BLaER1 (cell line): ENCODE measurements around the gene LAMB4.

Experiments used
- H3K27ac ChIP-seq: shearing (Covaris generic); formaldehyde crosslinking; 2 replicates; pipeline ENCODE4 v1.8.1; 2022
- H3K27me3 ChIP-seq: shearing (Covaris generic); formaldehyde crosslinking; 2 replicates; pipeline ENCODE4 v1.8.1; 2022
- H3K36me3 ChIP-seq: shearing (Covaris generic); formaldehyde crosslinking; 2 replicates; pipeline ENCODE4 v1.8.1; 2022
- H3K4me1 ChIP-seq: shearing (Covaris generic); formaldehyde crosslinking; 2 replicates; pipeline ENCODE4 v1.8.1; 2022
- H3K4me2 ChIP-seq: shearing (Covaris generic); formaldehyde crosslinking; 2 replicates; pipeline ENCODE4 v1.8.1; 2022
- H3K4me3 ChIP-seq: shearing (Covaris generic); formaldehyde crosslinking; 2 replicates; pipeline ENCODE4 v1.8.1; 2022
- H3K9ac ChIP-seq: shearing (Covaris generic); formaldehyde crosslinking; 2 replicates; pipeline ENCODE4 v1.8.1; 2022
- H3K9me3 ChIP-seq: shearing (Covaris generic); formaldehyde crosslinking; 2 replicates; pipeline ENCODE4 v1.8.1; 2022
- H4K20me1 ChIP-seq: shearing (Covaris generic); formaldehyde crosslinking; 2 replicates; pipeline ENCODE4 v1.8.1; 2022
- Cebpa-rat ChIP-seq: shearing (Covaris generic); IDR thresholded peaks from 2 replicates; pipeline ENCODE4 v1.8.1; 2022

Gene LAMB4

DNA sequence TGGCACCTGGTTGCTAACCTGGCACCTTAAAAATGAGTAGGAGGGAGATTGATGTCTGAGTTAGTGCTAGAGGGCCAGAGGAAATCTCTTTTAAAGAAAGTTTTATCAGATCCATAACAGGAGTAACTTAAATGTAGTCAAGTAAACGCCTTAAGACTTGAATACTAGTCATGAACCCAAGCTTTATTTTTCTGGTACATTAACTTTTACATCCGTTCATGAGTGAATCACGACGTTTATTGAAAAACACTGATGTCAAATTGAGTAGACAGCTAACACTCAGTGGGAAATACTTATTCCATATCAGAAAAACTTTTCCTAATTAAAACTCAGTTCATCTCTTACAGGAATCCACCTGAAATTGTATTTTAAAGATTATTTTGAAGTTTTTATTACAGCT is 120.3 kb downstream of the LAMB4 start:
- Histone ChIP-seq H3K4me2 (no peak overlapping the region), H3K36me3 (no peaks in the 10 kb centered on the region), H3K4me3 (no peak overlapping the region), H3K9me3 (no peaks in the 10 kb centered on the region), H3K27ac (no peak overlapping the region), H3K9ac (no peak overlapping the region), H3K27me3 (peaks cover 3% of the 10 kb centered on the region; the same call in 1 of the 2 replicates), H4K20me1 (no peaks in the 10 kb centered on the region), H3K4me1 (peaks cover 5% of the 10 kb centered on the region; the same call in 1 of the 2 replicates)
- TF ChIP-seq Cebpa-rat, result no peak

- Histone ChIP-seq H3K9ac (no peak overlapping the region), H3K4me2 (no peak overlapping the region), H4K20me1 (no peaks in the 10 kb centered on the region)
Measured at GRCh38 chr7:108008827-108009226, 121.3 kb downstream of the LAMB4 start.

GRCh38 chr7:108008240-108008639 is 121.9 kb downstream of the LAMB4 start:
- H3K27ac ChIP-seq, result no peak overlapping the region
- H3K9me3 ChIP-seq, result peaks cover 5% of the 10 kb centered on the region
- H3K4me3 ChIP-seq, result no peak overlapping the region
- no peak overlapping the region for H3K4me2 ChIP-seq
- peaks cover 19% of the 10 kb centered on the region for H3K27me3 ChIP-seq
- no peaks in the 10 kb centered on the region for H3K4me1 ChIP-seq
- H3K9ac ChIP-seq, result no peak overlapping the region
- no peak for TF ChIP-seq Cebpa-rat
- H3K36me3 ChIP-seq, result no peaks in the 10 kb centered on the region
- H4K20me1 ChIP-seq, result no peaks in the 10 kb centered on the region

More at GRCh38 chr7:108008827-108009226, 121.3 kb downstream of the LAMB4 start:
- TF ChIP-seq Cebpa-rat, result no peak
- H3K36me3 ChIP-seq, result no peaks in the 10 kb centered on the region
- no peaks in the 10 kb centered on the region for H3K9me3 ChIP-seq
- H3K27ac ChIP-seq, result no peak overlapping the region
- no peak overlapping the region for H3K4me3 ChIP-seq
- peaks cover 13% of the 10 kb centered on the region for H3K27me3 ChIP-seq
- no peaks in the 10 kb centered on the region; the same call in 1 of the 2 replicates for H3K4me1 ChIP-seq

- Histone ChIP-seq H3K4me2 (no peak overlapping the region), H3K9ac (no peak overlapping the region), H3K27ac (no peak overlapping the region), H3K27me3 (peaks cover 24% of the 10 kb centered on the region), H3K4me3 (no peak overlapping the region), H3K9me3 (peaks cover 10% of the 10 kb centered on the region), H3K36me3 (no peaks in the 10 kb centered on the region), H4K20me1 (no peaks in the 10 kb centered on the region), H3K4me1 (no peaks in the 10 kb centered on the region)
- no peak for TF ChIP-seq Cebpa-rat
Measured at GRCh38 chr7:108007762-108008161, 122.4 kb downstream of the LAMB4 start.

GRCh38 chr7:108007261-108007660 is 122.9 kb downstream of the LAMB4 start:
- H3K4me3 ChIP-seq, result no peak overlapping the region
- H3K36me3 ChIP-seq, result no peaks in the 10 kb centered on the region
- H3K4me2 ChIP-seq, result no peak overlapping the region
- H3K9me3 ChIP-seq, result peaks cover 15% of the 10 kb centered on the region
- H3K27ac ChIP-seq, result no peak overlapping the region
- H3K9ac ChIP-seq, result no peak overlapping the region
- no peaks in the 10 kb centered on the region for H3K4me1 ChIP-seq
- H4K20me1 ChIP-seq, result no peaks in the 10 kb centered on the region
- no peak for TF ChIP-seq Cebpa-rat
- H3K27me3 ChIP-seq, result peaks cover 29% of the 10 kb centered on the region

GRCh38 chr7:108004220-108005142 is 125.7 kb downstream of the LAMB4 start:
- peaks cover 33% of the 10 kb centered on the region for H3K9me3 ChIP-seq
- no peak for TF ChIP-seq Cebpa-rat
- no peak overlapping the region for H3K4me3 ChIP-seq
- H3K4me1 ChIP-seq, result peaks cover 11% of the 10 kb centered on the region
- no peaks in the 10 kb centered on the region for H4K20me1 ChIP-seq
- no peaks in the 10 kb centered on the region for H3K36me3 ChIP-seq
- no peak overlapping the region for H3K4me2 ChIP-seq
- H3K9ac ChIP-seq, result no peak overlapping the region
- H3K27me3 ChIP-seq, result peaks cover 42% of the 10 kb centered on the region
- no peak overlapping the region for H3K27ac ChIP-seq

DNA sequence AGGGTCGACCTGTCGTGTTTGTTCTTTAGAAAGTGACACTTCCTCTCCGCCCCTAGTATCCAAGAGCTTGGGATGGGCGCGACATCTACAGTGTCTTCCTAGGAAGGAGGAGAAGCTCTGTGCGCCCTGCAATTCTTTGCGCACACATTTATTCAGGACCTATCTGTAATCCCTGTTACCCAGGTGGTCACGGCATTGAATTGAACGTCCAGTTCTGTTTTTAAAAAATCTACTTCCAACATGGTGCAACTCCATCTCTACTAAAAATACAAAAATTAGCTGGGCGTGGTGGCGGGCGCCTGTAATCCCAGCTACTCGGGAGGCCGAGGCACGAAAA is 126.6 kb downstream of the LAMB4 start:
- Histone ChIP-seq H4K20me1 (no peaks in the 10 kb centered on the region), H3K36me3 (no peaks in the 10 kb centered on the region), H3K4me1 (peaks cover 13% of the 10 kb centered on the region), H3K4me2 (peak overlapping the region; percentile 79), H3K4me3 (peak overlapping the region; percentile 67), H3K27me3 (peaks cover 42% of the 10 kb centered on the region), H3K9ac (peak overlapping the region; percentile 47; the same call in 1 of the 2 replicates), H3K27ac (no peak overlapping the region), H3K9me3 (peaks cover 33% of the 10 kb centered on the region)
- TF ChIP-seq Cebpa-rat, result no peak

DNA sequence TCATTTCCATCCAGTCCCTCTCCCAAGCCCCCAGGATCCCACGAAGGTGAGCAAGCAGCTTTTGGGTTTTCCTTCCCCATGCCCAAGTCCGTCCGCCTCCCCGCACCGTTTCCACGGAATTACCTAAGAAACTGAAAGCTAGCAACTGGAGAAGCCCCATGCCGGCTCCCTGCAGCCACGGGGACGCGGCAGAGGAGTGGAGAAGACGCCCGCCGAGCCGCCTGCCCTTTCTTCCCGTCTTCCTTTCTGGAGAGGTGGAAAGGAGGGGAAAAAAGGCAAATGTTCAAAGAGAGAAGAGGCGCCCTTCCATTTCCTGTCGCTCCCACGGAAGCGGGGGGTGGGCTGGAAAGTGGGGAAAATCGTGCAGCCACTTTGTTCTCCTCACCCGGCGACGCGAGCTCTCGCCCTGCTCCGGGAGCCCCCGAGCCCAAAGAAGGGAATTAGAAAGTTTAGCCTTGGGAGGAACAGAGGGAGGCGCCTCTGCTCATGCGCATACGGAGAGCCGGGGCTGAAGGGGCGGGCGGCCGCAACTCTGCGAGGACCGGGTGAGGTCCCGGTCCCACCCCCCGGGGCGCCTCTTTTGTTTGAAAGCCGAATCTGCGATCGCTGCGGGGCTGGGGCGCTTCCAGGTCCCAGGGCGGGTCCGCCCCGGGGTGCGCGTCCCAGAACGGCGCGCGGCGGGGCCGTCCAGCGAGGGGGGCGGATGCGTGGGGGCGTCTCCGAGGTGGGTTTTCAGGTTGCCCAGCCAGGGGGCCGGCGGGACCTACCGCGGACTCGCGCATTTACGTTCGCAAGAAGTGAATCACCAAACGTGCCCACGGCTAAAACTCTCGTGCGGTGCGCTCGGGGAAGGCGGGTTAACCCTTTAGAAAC is 127.2 kb downstream of the LAMB4 start, which contains the start of gene LAMB1:
TSS of gene LAMB1 (minus strand) at position 436 of the 873 bp plus-strand sequence. CDS start at position 160, 276 bp downstream.
- no peak within 1 kb of the TSS for H3K27ac ChIP-seq
- H3K36me3 ChIP-seq, result no peaks in the 10 kb centered on the region
- no peaks in the 10 kb centered on the region for H4K20me1 ChIP-seq
- peak within 1 kb of the TSS; percentile 79 for H3K4me2 ChIP-seq
- H3K9me3 ChIP-seq, result peaks cover 33% of the 10 kb centered on the region
- H3K9ac ChIP-seq, result peak within 1 kb of the TSS; percentile 47; the same call in 1 of the 2 replicates
- no peak for TF ChIP-seq Cebpa-rat
- H3K4me3 ChIP-seq, result peak within 1 kb of the TSS; percentile 67
- H3K27me3 ChIP-seq, result peaks cover 42% of the 10 kb centered on the region
- H3K4me1 ChIP-seq, result peaks cover 13% of the 10 kb centered on the region

DNA sequence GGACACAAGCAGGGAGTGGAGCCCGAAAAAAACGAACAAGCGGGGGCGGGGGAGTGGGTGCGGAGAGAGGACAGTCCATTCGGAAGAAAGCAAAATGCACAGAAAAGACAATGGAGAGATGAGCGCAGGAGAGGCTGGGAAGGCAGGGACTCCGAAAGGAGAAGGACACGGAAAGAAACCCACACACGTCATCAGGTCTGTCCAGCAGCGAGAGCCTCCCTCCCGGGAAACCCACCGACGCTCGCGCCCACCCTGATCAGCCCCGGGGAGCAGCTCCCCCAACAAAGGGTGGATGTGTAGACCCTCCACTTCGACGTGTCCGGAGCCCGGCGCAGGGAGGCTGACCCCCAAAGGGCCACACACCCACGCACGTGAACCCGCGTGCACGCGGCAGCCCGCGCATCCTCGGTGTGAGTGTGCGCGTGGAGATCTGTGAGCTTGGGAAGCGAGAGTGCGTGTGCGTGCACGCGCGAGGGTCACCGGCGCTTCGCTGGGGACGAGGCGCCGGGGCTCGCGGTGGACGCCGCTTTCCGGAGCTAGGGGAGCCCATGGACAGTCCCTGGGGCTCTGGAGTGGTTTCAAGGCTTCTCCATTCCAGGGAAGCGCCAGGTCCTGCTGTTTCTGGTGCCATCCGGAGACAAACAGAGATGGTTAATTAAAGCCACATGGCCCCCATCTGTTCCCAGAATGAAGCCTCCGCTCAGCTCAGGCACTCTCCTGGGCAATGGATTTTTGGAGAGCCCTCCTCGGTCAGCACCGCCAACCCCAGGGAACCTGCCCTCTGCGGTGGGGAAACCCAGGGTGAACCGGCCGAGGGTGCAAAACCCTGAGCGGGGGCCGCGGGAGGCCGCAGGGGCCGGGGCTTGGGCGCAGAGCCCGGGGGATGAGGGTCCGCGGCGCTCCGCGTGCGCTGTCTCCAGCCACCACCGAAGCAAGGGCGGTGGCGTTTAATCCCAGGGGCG is 128.1 kb downstream of the LAMB4 start:
- Histone ChIP-seq H3K9ac (no peak overlapping the region; the same call in 1 of the 2 replicates), H3K27me3 (peaks cover 42% of the 10 kb centered on the region), H4K20me1 (no peaks in the 10 kb centered on the region), H3K36me3 (no peaks in the 10 kb centered on the region), H3K9me3 (peaks cover 33% of the 10 kb centered on the region), H3K4me1 (peaks cover 13% of the 10 kb centered on the region), H3K27ac (no peak overlapping the region), H3K4me2 (peak overlapping the region; percentile 79), H3K4me3 (peak overlapping the region; percentile 67)
- no peak for TF ChIP-seq Cebpa-rat
